H9 (cell line): ENCODE measurements around the gene SPRY4. TPM values are rescaled to one million over a fixed set of nuclear protein-coding genes. Genes with fewer than 3 reads are reported as not detected.

Source experiments
- DNase-seq: peaks from one replicate; pipeline ENCODE4 v3.0.0-alpha.2; 2017
- H2AFZ ChIP-seq: one replicate; pipeline ENCODE4 v1.6.1; 2013; ENCODE audit warnings: mild to moderate bottlenecking, low read length, control low read depth, moderate library complexity
- H2AK5ac ChIP-seq: 2 replicates; pipeline ENCODE4 v1.6.1; 2013; ENCODE audit warnings: low read length, control low read depth, mixed read lengths; ENCODE audit not compliant: insufficient read length
- H2BK120ac ChIP-seq: one replicate; pipeline ENCODE4 v1.6.1; 2013; ENCODE audit warnings: low read depth, mild to moderate bottlenecking, low read length, control low read depth, inconsistent platforms; ENCODE audit not compliant: poor library complexity, severe bottlenecking
- H2BK12ac ChIP-seq: 2 replicates; pipeline ENCODE4 v1.6.1; 2013; ENCODE audit warnings: low read length, control low read depth, mixed read lengths, low read depth; ENCODE audit not compliant: insufficient read length
- H2BK15ac ChIP-seq: 2 replicates; pipeline ENCODE4 v1.6.1; 2013; ENCODE audit warnings: low read depth, low read length, control low read depth
- H2BK20ac ChIP-seq: one replicate; pipeline ENCODE4 v1.6.1; 2013; ENCODE audit warnings: low read depth, mild to moderate bottlenecking, low read length, control low read depth, inconsistent platforms; ENCODE audit not compliant: poor library complexity, severe bottlenecking
- H2BK5ac ChIP-seq: 2 replicates; pipeline ENCODE4 v1.6.1; 2013; ENCODE audit warnings: low read length, control low read depth, mixed read lengths; ENCODE audit not compliant: insufficient read length
- H3K14ac ChIP-seq: 2 replicates; pipeline ENCODE4 v1.6.1; 2013; ENCODE audit warnings: low read length, control low read depth; ENCODE audit not compliant: insufficient read depth
- H3K18ac ChIP-seq: 2 replicates; pipeline ENCODE4 v1.6.1; 2013; ENCODE audit warnings: low read depth, mild to moderate bottlenecking, mixed read lengths, low read length, control low read depth; ENCODE audit not compliant: insufficient read length
- H3K23ac ChIP-seq: 2 replicates; pipeline ENCODE4 v1.6.1; 2013; ENCODE audit warnings: low read length, control low read depth, mixed read lengths, low read depth; ENCODE audit not compliant: insufficient read length
- H3K23me2 ChIP-seq: 2 replicates; pipeline ENCODE4 v1.6.1; 2013; ENCODE audit warnings: low read depth, mild to moderate bottlenecking, mixed read lengths, low read length, control low read depth; ENCODE audit not compliant: insufficient read length, poor library complexity, severe bottlenecking
- H3K27ac ChIP-seq: 2 replicates; pipeline ENCODE4 v1.5.1; 2013; ENCODE audit warnings: low read length, control low read depth, mixed read lengths, low read depth; ENCODE audit not compliant: insufficient read length
- H3K27me3 ChIP-seq: 2 replicates; pipeline ENCODE4 v1.6.1; 2013; ENCODE audit warnings: low read length, control low read depth, inconsistent platforms; ENCODE audit not compliant: insufficient read depth
- H3K4ac ChIP-seq: 2 replicates; pipeline ENCODE4 v1.6.1; 2013; ENCODE audit warnings: low read depth, mild to moderate bottlenecking, control low read depth, inconsistent platforms, low read length, moderate library complexity
- H3K4me1 ChIP-seq: 2 replicates; pipeline ENCODE4 v1.6.1; 2013; ENCODE audit warnings: low read length, control low read depth, inconsistent platforms; ENCODE audit not compliant: insufficient read depth
- H3K4me2 ChIP-seq: 2 replicates; pipeline ENCODE4 v1.6.1; 2013; ENCODE audit warnings: low read length, control low read depth, mixed read lengths; ENCODE audit not compliant: insufficient read length, insufficient read depth
- H3K56ac ChIP-seq: 2 replicates; pipeline ENCODE4 v1.6.1; 2013; ENCODE audit warnings: low read depth, mild to moderate bottlenecking, mixed read lengths, low read length, control low read depth; ENCODE audit not compliant: insufficient read length
- H3K79me1 ChIP-seq: 2 replicates; pipeline ENCODE4 v1.6.1; 2013; ENCODE audit warnings: low read depth, mild to moderate bottlenecking, moderate library complexity, low read length, control low read depth, inconsistent platforms; ENCODE audit not compliant: insufficient read depth, poor library complexity, severe bottlenecking
- H3K79me2 ChIP-seq: 2 replicates; pipeline ENCODE4 v1.6.1; 2013; ENCODE audit warnings: low read length, control low read depth, inconsistent platforms; ENCODE audit not compliant: insufficient read depth
- H3K9ac ChIP-seq: 2 replicates; pipeline ENCODE4 v1.6.1; 2013; ENCODE audit warnings: low read length, control low read depth, mixed read lengths; ENCODE audit not compliant: insufficient read length; ENCODE audit errors: extremely low read depth
- H3K9me3 ChIP-seq: one replicate; pipeline ENCODE4 v1.6.1; 2013; ENCODE audit warnings: low read depth, low read length, inconsistent platforms; ENCODE audit not compliant: control insufficient read depth
- H3T11ph ChIP-seq: one replicate; pipeline ENCODE4 v1.6.1; 2013; ENCODE audit warnings: mild to moderate bottlenecking, low read length, control low read depth, inconsistent platforms
- H4K20me1 ChIP-seq: one replicate; pipeline ENCODE4 v1.6.1; 2013; ENCODE audit not compliant: control insufficient read depth, insufficient read length, insufficient read depth
- H4K5ac ChIP-seq: 2 replicates; pipeline ENCODE4 v1.6.1; 2013; ENCODE audit warnings: low read depth, mild to moderate bottlenecking, mixed read lengths, low read length, control low read depth; ENCODE audit not compliant: insufficient read length
- H4K8ac ChIP-seq: replicated peaks from 2 replicates; pipeline ENCODE4 v1.6.1; 2013; ENCODE audit warnings: low read length, control low read depth, mixed read lengths, low read depth; ENCODE audit not compliant: insufficient read length
- H4K91ac ChIP-seq: 2 replicates; pipeline ENCODE4 v1.6.1; 2013; ENCODE audit warnings: low read depth, mild to moderate bottlenecking, moderate library complexity, mixed read lengths, low read length, control low read depth; ENCODE audit not compliant: insufficient read length
- H3K27ac Mint-ChIP-seq, 3 experiments: 2 replicates in 2 of 3; 3 replicates in 1 of 3; pipeline ENCODE4 v1.8.0; 2020 to 2021; ENCODE audit warnings: mixed read lengths in 3 of 3, mild to moderate bottlenecking in 1 of 3, moderate library complexity in 1 of 3
- H3K27me3 Mint-ChIP-seq: 2 replicates; pipeline ENCODE4 v1.8.0; 2021; ENCODE audit warnings: low read depth, mild to moderate bottlenecking, moderate library complexity, mixed read lengths
- H3K36me3 Mint-ChIP-seq, 3 experiments: 2 replicates in 2 of 3; 3 replicates in 1 of 3; pipeline ENCODE4 v1.8.0; 2020 to 2021; ENCODE audit warnings: low read depth in 3 of 3, mixed read lengths in 3 of 3; ENCODE audit not compliant: insufficient read depth in 1 of 3
- H3K4me1 Mint-ChIP-seq, 2 experiments: 2 replicates each; pipeline ENCODE4 v1.8.0; 2020; ENCODE audit warnings: mixed read lengths in 2 of 2
- H3K4me3 Mint-ChIP-seq, 2 experiments: 2 replicates in 1 of 2; 3 replicates in 1 of 2; pipeline ENCODE4 v1.8.0; 2020 to 2021; ENCODE audit warnings: mild to moderate bottlenecking in 2 of 2, mixed read lengths in 2 of 2, moderate library complexity in 1 of 2
- H3K9me3 Mint-ChIP-seq, 2 experiments: 2 replicates in 1 of 2; 3 replicates in 1 of 2; pipeline ENCODE4 v1.8.0; 2020; ENCODE audit warnings: mild to moderate bottlenecking in 2 of 2, mixed read lengths in 2 of 2, moderate library complexity in 1 of 2
- CTCF ChIP-seq: fragments of 200-600 bp; sonication (generic); conservative IDR thresholded peaks from 3 replicates; pipeline ENCODE4 v1.8.0; 2021; ENCODE audit warnings: antibody characterized with exemption, mild to moderate bottlenecking
- WGBS: extraction: QIAGEN DNeasy Blood & Tissue Kit; methylation state at CpG from one replicate; pipeline ENCODE4 v1.1.7; 2013; ENCODE audit warnings: missing lambda C conversion rate, low lambda C conversion rate, mixed read lengths; ENCODE audit not compliant: insufficient read length; ENCODE audit errors: extremely low coverage; 5-methylcytosine and 5-hydroxymethylcytosine counted together
- total RNA-seq: library from RNA; stranded (reverse); gene quantifications from 2 replicates; pipeline ENCODE4 v1.2.1, GENCODE V29; 2021

SPRY4 gene
- total RNA-seq, 1 experiment from 2014 or later, result 92.4 TPM

GRCh38 chr5:142292808-142293207 is 32.0 kb downstream of the SPRY4 start:
- Histone ChIP-seq H3K56ac (no peak overlapping the region), H4K20me1 (no peaks in the 10 kb centered on the region), H3K4me1 (peaks cover 15% of the 10 kb centered on the region), H3K14ac (no peak overlapping the region), H2BK20ac (no peak overlapping the region), H3K79me1 (no peaks in the 10 kb centered on the region), H2BK15ac (no peak overlapping the region), H3K9me3 (no peaks in the 10 kb centered on the region), H2BK5ac (no peak overlapping the region), H3K27me3 (no peaks in the 10 kb centered on the region), H3K23me2 (no peaks in the 10 kb centered on the region), H2BK12ac (no peak overlapping the region), H2AFZ (no peak overlapping the region), H3K4ac (no peak overlapping the region), H3K27ac (no peak overlapping the region), H3T11ph (no peak overlapping the region), H3K9ac (no peak overlapping the region), H4K91ac (no peak overlapping the region), H4K5ac (no peak overlapping the region), H3K79me2 (peaks cover 1% of the 10 kb centered on the region; the same call in 1 of the 2 replicates), H3K18ac (no peak overlapping the region), H4K8ac (no peak overlapping the region), H3K4me2 (no peak overlapping the region), H2BK120ac (no peak overlapping the region), H2AK5ac (no peak overlapping the region), H3K23ac (no peak overlapping the region)
- Mint-ChIP-seq H3K27ac (no peak overlapping the region; a peak in 1 of 7 replicates), H3K27me3 (no peaks in the 10 kb centered on the region), H3K4me1 (peaks cover 61% of the 10 kb centered on the region in 2 experiments), H3K4me3 (no peak overlapping the region), H3K36me3 (peaks cover 0 to 14% (median 12%) of the 10 kb centered on the region in 3 experiments; a peak in 5 of 7 replicates), H3K9me3 (no peaks in the 10 kb centered on the region)
- DNase-seq, result no peak
- WGBS, result no CpG with 5 or more reads among the region's 3 CpGs
- TF ChIP-seq CTCF, result no peak
